Astrocyte (in vitro differentiated cells and primary cell): ENCODE results near the gene ANO7.

Experiments used
- EZH2 ChIP-seq: IDR thresholded peaks from 2 replicates; pipeline ENCODE4 v1.6.1; 2012; ENCODE audit warnings: mild to moderate bottlenecking, low read length, inconsistent platforms; ENCODE audit not compliant: insufficient read depth
- TF ChIP-seq, protein P1 (sequence below): IDR thresholded peaks from 2 replicates; pipeline ENCODE4 v1.5.1; 2011; ENCODE audit warnings: low read depth, mild to moderate bottlenecking, inconsistent platforms, low read length, moderate library complexity; ENCODE audit not compliant: insufficient read depth

DNA sequence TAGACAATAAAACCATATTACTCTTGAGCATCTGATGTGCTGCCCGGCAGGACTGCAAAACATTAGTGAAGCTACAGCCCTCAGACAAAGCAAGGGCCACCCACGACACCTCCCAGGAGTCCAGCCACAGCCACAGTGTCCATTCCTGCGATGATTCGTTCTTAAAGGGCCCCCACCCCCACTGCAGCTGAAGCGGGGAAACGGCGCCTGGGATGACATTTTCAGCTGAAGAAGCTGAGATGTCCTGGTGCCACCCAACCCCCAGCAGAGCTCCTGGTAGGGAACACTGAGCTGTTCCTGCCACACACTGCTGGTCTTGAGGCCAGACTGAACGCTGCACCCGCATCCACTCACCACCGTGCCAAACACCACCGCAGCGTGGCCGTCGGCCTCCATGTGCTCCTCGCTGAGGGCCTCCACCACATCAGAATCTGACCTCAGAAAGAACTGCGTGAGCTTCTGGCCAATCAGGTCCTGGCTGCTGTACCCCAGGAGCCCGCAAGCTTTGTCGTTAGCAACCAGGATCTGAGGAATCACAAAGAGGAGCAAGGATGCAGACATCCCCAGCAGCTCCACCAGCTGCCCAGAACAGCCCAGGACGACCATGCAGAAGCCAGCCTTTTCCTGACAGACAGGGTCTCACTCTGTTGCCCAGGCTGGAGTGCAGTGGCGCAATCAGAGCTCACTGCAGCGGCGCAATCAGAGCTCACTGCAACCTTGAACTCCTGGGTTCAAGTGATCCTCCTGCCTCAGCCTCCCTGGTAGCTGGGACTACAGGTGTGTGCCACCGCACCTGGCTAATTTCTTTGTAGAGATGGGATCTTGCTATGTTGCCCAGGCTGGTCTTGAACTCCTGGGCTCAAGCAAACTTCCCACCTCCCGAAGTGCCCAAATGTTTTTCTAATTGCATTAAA, 48.7 kb upstream of the ANO7 start:
- TF ChIP-seq, protein P1, sequence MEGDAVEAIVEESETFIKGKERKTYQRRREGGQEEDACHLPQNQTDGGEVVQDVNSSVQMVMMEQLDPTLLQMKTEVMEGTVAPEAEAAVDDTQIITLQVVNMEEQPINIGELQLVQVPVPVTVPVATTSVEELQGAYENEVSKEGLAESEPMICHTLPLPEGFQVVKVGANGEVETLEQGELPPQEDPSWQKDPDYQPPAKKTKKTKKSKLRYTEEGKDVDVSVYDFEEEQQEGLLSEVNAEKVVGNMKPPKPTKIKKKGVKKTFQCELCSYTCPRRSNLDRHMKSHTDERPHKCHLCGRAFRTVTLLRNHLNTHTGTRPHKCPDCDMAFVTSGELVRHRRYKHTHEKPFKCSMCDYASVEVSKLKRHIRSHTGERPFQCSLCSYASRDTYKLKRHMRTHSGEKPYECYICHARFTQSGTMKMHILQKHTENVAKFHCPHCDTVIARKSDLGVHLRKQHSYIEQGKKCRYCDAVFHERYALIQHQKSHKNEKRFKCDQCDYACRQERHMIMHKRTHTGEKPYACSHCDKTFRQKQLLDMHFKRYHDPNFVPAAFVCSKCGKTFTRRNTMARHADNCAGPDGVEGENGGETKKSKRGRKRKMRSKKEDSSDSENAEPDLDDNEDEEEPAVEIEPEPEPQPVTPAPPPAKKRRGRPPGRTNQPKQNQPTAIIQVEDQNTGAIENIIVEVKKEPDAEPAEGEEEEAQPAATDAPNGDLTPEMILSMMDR = no peak
- no peak for TF ChIP-seq EZH2
